Stomach (tissue), 9 donors: ENCODE results near the gene CELA2B. TPM values are rescaled to one million over a fixed set of nuclear protein-coding genes. Genes with fewer than 3 reads are reported as not detected.
"Not testable (repeated sequence)": the region's sequence is repeated elsewhere in the genome, so short reads cannot be mapped to it uniquely, and the experiment has no call there.

Experiments
- DNase-seq, 2 donors: peaks; one replicate each; pipeline versions ENCODE4 v3.0.0 to v3.0.0-alpha.2; 2013 to 2019
- H3K27ac ChIP-seq, 5 donors: fragments of 200-600 bp in 4 of 5; sonication (generic) in 4 of 5; one replicate each; pipeline ENCODE4 v1.5.1; 2013 to 2019; ENCODE audit warnings: mild to moderate bottlenecking in 1 of 5, moderate library complexity in 1 of 5
- H3K27me3 ChIP-seq, 3 donors: fragments of 200-600 bp; sonication (generic); one replicate each; pipeline ENCODE4 v1.5.1; 2017 to 2019; ENCODE audit warnings: mixed run types in 1 of 3
- H3K36me3 ChIP-seq, 4 donors: fragments of 200-600 bp; sonication (generic); 1 replicate in 3 of 4; 2 replicates in 1 of 4; pipeline ENCODE4 v1.5.1; 2016 to 2019
- H3K4me1 ChIP-seq, 4 donors: fragments of 200-600 bp; sonication (generic); one replicate each; pipeline ENCODE4 v1.5.1; 2016 to 2019
- H3K4me3 ChIP-seq, 4 donors: fragments of 200-600 bp; sonication (generic) in 3 of 4; one replicate each; pipeline ENCODE4 v1.5.1; 2016 to 2019; ENCODE audit warnings: mild to moderate bottlenecking in 1 of 4
- H3K9me3 ChIP-seq, 4 donors: fragments of 200-600 bp; sonication (generic); one replicate each; pipeline ENCODE4 v1.5.1; 2016 to 2019
- EP300 ChIP-seq: sonication (generic); formaldehyde crosslinking; IDR thresholded peaks from one replicate; pipeline ENCODE4 v1.6.1; 2017; ENCODE audit warnings: antibody characterized with exemption
- POLR2A ChIP-seq, 4 donors: fragments of 450-650 bp; IDR thresholded peaks; one replicate each; pipeline ENCODE4 v1.6.1; 2016; ENCODE audit warnings: antibody characterized with exemption in 4 of 4, control low read depth in 2 of 4, mild to moderate bottlenecking in 1 of 4, moderate library complexity in 1 of 4
- POLR2AphosphoS5 ChIP-seq, 3 donors: sonication (generic); formaldehyde crosslinking; IDR thresholded peaks; one replicate each; pipeline ENCODE4 v1.6.1; 2016; ENCODE audit warnings: antibody characterized with exemption in 3 of 3
- WGBS, 5 donors: extraction: QIAGEN DNeasy Blood & Tissue Kit in 3 of 5; methylation state at CpG; one replicate each; pipeline versions ENCODE4 v1.1.5 to v1.1.7; 2013 to 2018; 5-methylcytosine and 5-hydroxymethylcytosine counted together
- intact Hi-C: fragments of 100-400 bp; cut with DNase I; formaldehyde crosslinking; loops from one replicate; pipeline ENCODE4 v1.15.1; 2023; ENCODE audit warnings: low total_unique reads
- polyA plus RNA-seq, 3 donors: library from polyadenylated mRNA; stranded (reverse); fragments of 200-250 nt; gene quantifications; one replicate each; pipeline ENCODE4 v1.2.3, GENCODE V29; 2013
- total RNA-seq, 5 donors: library from RNA; depleted of rRNA; stranded (reverse); fragments of >200 nt; gene quantifications; one replicate each; pipeline versions ENCODE4 v1.1.0 to v1.2.3, GENCODE V29; 2014 to 2016
- TF ChIP-seq, protein P1 (sequence below), 7 experiments: fragments of 450-650 bp in 4 of 7; fragments of 200-600 bp in 3 of 7; sonication (generic) in 3 of 7; IDR thresholded peaks; one replicate each; pipeline ENCODE4 v1.5.1; 2016 to 2019; ENCODE audit warnings: antibody characterized with exemption in 7 of 7, control low read depth in 2 of 7, mild to moderate bottlenecking in 1 of 7
- donor health status: healthy with polysubstance abuse.
- donor health status: Bipolar disorder and iron deficiency.
- donor health status: healthy.

CELA2B gene
- total and polyA plus RNA-seq, 8 donors = not detected

DNA sequence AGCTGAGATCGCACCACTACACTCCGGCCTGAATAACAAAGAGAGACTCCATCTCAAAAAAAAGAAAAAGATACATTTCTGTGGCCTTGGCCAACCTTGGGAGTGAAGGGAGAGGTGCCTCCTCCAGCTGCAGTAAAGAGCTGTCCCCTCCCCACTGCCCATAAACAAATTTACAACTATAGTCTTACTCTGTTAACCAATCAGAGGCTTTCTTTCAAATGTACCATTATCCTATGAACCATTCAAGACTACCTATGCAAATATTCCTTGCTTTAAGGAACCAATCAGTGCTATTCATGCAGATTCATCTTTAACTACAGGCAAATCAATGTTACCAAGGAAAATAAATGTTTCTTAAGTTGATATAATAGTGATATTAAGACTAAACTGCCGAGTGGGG, 1.0 kb downstream of the CELA2B start:
- intact Hi-C loops = no loop called here
- Histone ChIP-seq H3K27me3 (no peaks in the 10 kb centered on the region), H3K36me3 (no peaks in the 10 kb centered on the region), H3K9me3 (no peaks in the 10 kb centered on the region), H3K4me1 (no peaks in the 10 kb centered on the region), H3K4me3 (no peak overlapping the region), H3K27ac (no peak overlapping the region)
- TF ChIP-seq POLR2A (IDR thresholded peaks at IDR 0.05) (no peak), EP300 (no peak), POLR2AphosphoS5 (IDR thresholded peaks at IDR 0.05) (no peak)
- TF ChIP-seq, protein P1, sequence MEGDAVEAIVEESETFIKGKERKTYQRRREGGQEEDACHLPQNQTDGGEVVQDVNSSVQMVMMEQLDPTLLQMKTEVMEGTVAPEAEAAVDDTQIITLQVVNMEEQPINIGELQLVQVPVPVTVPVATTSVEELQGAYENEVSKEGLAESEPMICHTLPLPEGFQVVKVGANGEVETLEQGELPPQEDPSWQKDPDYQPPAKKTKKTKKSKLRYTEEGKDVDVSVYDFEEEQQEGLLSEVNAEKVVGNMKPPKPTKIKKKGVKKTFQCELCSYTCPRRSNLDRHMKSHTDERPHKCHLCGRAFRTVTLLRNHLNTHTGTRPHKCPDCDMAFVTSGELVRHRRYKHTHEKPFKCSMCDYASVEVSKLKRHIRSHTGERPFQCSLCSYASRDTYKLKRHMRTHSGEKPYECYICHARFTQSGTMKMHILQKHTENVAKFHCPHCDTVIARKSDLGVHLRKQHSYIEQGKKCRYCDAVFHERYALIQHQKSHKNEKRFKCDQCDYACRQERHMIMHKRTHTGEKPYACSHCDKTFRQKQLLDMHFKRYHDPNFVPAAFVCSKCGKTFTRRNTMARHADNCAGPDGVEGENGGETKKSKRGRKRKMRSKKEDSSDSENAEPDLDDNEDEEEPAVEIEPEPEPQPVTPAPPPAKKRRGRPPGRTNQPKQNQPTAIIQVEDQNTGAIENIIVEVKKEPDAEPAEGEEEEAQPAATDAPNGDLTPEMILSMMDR (IDR thresholded peaks at IDR 0.05) = no peak
- DNase-seq = no peak
- WGBS, 5 donors = 88 to 95% (median 91%) methylated on average over 3 of the region's 3 CpGs

DNA sequence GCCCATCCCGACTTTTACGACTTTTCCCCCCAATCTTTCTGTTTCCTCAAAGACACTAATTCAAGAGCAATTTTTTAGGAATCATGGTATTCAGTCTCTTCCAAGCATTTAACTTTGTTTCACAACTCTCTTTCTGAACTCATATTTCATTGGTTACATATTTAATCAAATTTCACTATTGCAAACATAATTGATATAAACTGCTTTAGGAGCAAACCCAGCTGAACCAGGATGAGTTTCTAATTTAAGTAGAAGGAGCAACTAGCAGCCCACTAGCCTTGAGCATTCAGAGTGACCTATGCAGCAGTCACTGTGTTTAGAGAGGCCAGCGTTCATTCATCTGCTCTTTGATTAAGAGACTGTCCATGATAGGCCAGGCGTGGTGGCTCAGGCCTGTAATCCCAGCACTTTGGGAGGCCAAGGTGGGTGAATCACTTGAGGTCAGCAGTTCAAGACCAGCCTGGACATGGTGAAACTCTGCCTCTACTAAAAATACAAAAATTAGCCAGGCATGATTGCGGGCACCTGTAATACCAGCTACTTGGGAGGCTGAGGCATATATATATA, 1.8 kb downstream of the CELA2B start:
- Histone ChIP-seq H3K4me3 (no peak overlapping the region), H3K4me1 (no peaks in the 10 kb centered on the region), H3K36me3 (no peaks in the 10 kb centered on the region), H3K9me3 (no peaks in the 10 kb centered on the region), H3K27ac (no peak overlapping the region), H3K27me3 (no peaks in the 10 kb centered on the region)
- 80 to 91% (median 86%) methylated on average over 5 of the region's 5 CpGs for WGBS, 5 donors
- intact Hi-C loops = no loop called here
- DNase-seq = no peak
- TF ChIP-seq, protein P1 (IDR thresholded peaks at IDR 0.05) = no peak
- TF ChIP-seq EP300 (no peak), POLR2AphosphoS5 (IDR thresholded peaks at IDR 0.05) (no peak), POLR2A (IDR thresholded peaks at IDR 0.05) (no peak)

DNA sequence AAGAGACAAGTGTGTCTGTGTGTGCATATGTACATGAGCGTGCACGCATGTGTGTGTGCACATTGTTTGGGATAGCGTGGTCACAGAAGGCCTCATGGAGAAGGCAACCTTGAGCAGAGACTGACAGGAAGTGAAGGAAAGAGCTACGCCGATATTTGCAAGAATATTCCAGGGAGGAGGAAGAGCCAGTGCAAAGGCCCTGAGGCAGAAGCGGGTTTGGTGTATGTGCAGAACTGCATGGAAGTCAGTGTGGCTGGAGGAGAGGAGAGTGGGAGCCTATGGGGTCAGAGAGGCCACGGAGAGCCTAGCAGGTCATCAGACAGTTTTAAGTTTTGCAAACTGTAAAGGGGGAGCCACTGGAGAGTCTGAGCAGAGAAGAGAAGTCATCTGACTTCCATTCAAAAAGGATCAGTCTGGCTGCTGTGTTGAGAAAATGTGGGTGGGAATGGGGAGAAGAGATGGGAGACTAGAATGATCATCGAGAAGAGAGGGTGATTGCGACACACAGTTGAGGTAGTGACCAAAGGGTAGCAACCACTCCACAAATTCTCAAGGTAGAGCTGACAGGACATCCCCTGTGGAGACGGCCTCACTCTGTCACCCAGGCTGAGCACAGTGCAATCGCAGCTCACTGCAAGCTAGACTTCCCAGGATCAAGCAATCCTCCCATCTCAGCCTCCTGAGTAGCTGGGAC, 3.9 kb downstream of the CELA2B start:
- intact Hi-C loops = no loop called here
- Histone ChIP-seq H3K4me3 (no peak overlapping the region), H3K4me1 (no peaks in the 10 kb centered on the region), H3K27ac (no peak overlapping the region), H3K9me3 (no peaks in the 10 kb centered on the region), H3K36me3 (peaks cover 0 to 3% (median 0%) of the 10 kb centered on the region in 4 donors), H3K27me3 (no peaks in the 10 kb centered on the region)
- TF ChIP-seq EP300 (no peak), POLR2A (IDR thresholded peaks at IDR 0.05) (no peak), POLR2AphosphoS5 (IDR thresholded peaks at IDR 0.05) (no peak)
- TF ChIP-seq, protein P1 (IDR thresholded peaks at IDR 0.05) = no peak
- no peak for DNase-seq
- 90 to 98% (median 92%) methylated on average over 11 of the region's 11 CpGs for WGBS, 5 donors

DNA sequence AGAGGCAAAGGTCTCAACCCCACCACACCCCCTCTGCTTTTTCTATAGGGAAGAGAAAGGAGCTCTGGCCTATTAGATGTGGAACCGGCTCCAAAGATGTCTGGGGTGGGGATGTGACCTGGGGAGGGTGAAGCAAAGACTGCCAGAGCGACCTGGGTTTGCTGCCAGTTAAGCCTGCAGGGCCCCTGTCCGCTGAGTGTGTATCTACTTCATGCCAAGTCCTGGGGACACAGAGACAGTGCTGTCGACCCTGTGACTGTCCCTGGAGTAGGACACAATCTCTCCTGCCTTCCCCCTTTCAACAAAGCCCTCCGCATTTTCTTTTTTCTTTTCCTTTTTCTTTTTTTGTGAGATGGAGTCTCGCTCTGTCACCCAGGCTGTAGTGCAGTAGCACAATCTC, 6.6 kb downstream of the CELA2B start:
- H3K27me3 ChIP-seq = not testable (repeated sequence)
- 73 to 87% (median 84%) methylated on average over 6 of the region's 6 CpGs for WGBS, 5 donors

DNA sequence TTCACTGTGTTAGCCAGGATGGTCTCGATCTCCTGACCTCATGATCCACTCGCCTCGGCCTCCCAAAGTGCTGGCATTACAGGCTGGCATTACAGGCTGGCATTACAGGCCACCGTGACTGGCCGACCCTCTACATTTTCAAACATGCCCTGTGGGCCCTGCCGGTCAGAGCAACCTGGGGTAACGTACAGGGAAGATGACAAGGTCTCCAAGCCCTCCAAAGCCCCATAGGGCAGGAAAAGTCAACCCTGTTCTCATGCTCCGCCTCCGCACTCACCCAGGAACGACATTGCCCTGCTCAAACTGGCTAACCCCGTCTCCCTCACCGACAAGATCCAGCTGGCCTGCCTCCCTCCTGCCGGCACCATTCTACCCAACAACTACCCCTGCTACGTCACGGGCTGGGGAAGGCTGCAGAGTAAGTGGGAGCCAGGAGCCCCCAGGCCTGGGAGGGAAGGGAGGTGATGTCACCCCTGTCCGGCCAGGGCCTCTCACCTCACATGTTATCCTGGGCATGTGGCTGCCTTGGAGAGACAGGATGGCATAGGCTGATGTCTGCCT, 7.2 kb downstream of the CELA2B start:
- intact Hi-C loops, DNase-seq, H3K4me3 ChIP-seq, H3K9me3 ChIP-seq, H3K27ac ChIP-seq, H3K4me1 ChIP-seq, H3K27me3 ChIP-seq: not testable (repeated sequence)
- WGBS, 5 donors = 80 to 92% (median 86%) methylated on average over 12 to 16 of the region's 16 CpGs
- peaks cover 0 to 22% (median 13%) of the 10 kb centered on the region in 4 donors for H3K36me3 ChIP-seq

More for the DNA sequence above, 6.6 kb downstream of the CELA2B start:
- intact Hi-C loops, H3K9me3 ChIP-seq, H3K4me3 ChIP-seq, H3K27ac ChIP-seq, H3K4me1 ChIP-seq, DNase-seq: not testable (repeated sequence)
- peaks cover 0 to 22% (median 13%) of the 10 kb centered on the region in 4 donors for H3K36me3 ChIP-seq
